Esophagus (tissue), 2 donors: ENCODE data around the gene MRPS6. TPM values are rescaled to one million over a fixed set of nuclear protein-coding genes. Genes with fewer than 3 reads are reported as not detected.

Source experiments
- H3K27ac ChIP-seq, 2 donors: one replicate each; pipeline ENCODE4 v1.5.1; 2013; ENCODE audit warnings: low read depth in 2 of 2, mild to moderate bottlenecking in 2 of 2, inconsistent platforms in 1 of 2, low read length in 1 of 2, moderate library complexity in 1 of 2
- H3K27me3 ChIP-seq, 2 donors: one replicate each; pipeline ENCODE4 v1.6.1; 2013; ENCODE audit warnings: low read length in 2 of 2, control low read depth in 1 of 2, mild to moderate bottlenecking in 1 of 2; ENCODE audit not compliant: insufficient read depth in 2 of 2, control insufficient read depth in 1 of 2
- H3K36me3 ChIP-seq, 2 donors: one replicate each; pipeline ENCODE4 v1.6.1; 2013; ENCODE audit warnings: low read length in 1 of 2; ENCODE audit not compliant: control insufficient read depth in 2 of 2, insufficient read depth in 2 of 2
- H3K4me1 ChIP-seq, 2 donors: one replicate each; pipeline ENCODE4 v1.6.1; 2013; ENCODE audit warnings: low read length in 1 of 2; ENCODE audit not compliant: control insufficient read depth in 2 of 2, insufficient read depth in 2 of 2
- H3K4me3 ChIP-seq, 2 donors: one replicate each; pipeline ENCODE4 v1.5.1; 2013; ENCODE audit warnings: low read length in 2 of 2, mild to moderate bottlenecking in 2 of 2, low read depth in 1 of 2, moderate library complexity in 1 of 2
- H3K9me3 ChIP-seq, 2 donors: one replicate each; pipeline ENCODE4 v1.6.1; 2013; ENCODE audit warnings: mild to moderate bottlenecking in 2 of 2, low read depth in 1 of 2, low read length in 1 of 2, moderate library complexity in 1 of 2; ENCODE audit not compliant: control insufficient read depth in 2 of 2, insufficient read depth in 1 of 2
- whole genome bisulfite sequencing, 2 donors: extraction: QIAGEN DNeasy Blood & Tissue Kit; methylation state at CpG; one replicate each; pipeline ENCODE4 v1.1.7; 2013; 5-methylcytosine and 5-hydroxymethylcytosine counted together
- polyA plus RNA-seq, 2 donors: library from polyadenylated mRNA; stranded (reverse); fragments of 200-250 nt; gene quantifications; one replicate each; pipeline ENCODE4 v1.2.3, GENCODE V29; 2013
- donor health status: healthy with polysubstance abuse.
- donor health status: Bipolar disorder and iron deficiency.

Gene MRPS6
- polyA plus RNA-seq, 2 donors: 24.3 to 37.8 TPM

DNA sequence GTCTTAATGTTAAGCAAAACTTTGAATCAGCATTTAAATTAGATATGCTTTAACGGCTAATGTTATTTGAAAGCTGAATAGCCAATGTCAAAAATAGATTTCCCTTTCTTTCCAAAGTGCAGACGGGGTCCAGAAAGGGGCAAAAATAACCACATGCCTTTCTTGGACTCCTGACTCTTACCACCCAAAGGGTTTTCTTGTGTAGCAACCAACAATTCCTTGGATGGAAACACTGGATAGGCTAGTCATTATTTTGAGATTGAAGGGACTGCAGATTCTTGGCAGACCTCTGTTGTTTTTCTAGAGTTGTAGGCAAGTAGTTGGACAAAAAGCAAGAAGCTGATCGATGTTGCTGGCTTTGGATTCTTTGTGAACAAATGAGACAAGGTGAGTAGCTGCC, 107.0 kb downstream of the MRPS6 start:
- Histone ChIP-seq H3K27me3 (peaks cover 0 to 4% of the 10 kb centered on the region in 2 donors), H3K27ac (no peak overlapping the region), H3K4me3 (no peak overlapping the region), H3K36me3 (no peaks in the 10 kb centered on the region), H3K9me3 (no peaks in the 10 kb centered on the region), H3K4me1 (no peaks in the 10 kb centered on the region)
- WGBS, 2 donors: 55 to 58% methylated on average over 3 of the region's 3 CpGs

DNA sequence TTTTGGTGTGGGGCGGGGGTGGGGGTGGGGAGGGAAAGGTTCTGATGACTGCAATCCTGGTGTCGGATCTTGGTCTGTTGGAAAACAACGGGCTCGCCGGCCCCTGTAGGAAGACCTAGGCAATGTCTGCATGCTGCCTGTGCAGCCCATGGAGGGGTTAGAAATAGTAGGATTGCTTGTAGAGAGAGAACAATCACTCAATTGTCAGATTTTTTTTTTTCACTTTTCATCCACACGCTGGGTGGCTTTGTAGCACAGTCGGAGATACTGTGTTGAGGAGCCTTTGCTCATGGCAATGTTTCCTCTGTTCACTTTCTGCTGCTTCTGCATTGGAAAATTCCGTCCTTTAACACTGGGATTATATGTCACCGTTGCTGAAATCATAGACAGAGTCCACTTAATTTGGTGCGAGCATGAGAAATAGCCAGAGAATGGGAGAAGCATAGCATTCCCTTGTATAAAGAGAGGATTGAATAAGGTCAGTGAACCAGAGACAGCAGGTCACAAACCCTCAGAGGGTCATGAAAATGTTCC, 107.5 kb downstream of the MRPS6 start:
- 74 to 79% methylated on average over 10 of the region's 10 CpGs for WGBS, 2 donors
- no peak overlapping the region for H3K4me3 ChIP-seq

DNA sequence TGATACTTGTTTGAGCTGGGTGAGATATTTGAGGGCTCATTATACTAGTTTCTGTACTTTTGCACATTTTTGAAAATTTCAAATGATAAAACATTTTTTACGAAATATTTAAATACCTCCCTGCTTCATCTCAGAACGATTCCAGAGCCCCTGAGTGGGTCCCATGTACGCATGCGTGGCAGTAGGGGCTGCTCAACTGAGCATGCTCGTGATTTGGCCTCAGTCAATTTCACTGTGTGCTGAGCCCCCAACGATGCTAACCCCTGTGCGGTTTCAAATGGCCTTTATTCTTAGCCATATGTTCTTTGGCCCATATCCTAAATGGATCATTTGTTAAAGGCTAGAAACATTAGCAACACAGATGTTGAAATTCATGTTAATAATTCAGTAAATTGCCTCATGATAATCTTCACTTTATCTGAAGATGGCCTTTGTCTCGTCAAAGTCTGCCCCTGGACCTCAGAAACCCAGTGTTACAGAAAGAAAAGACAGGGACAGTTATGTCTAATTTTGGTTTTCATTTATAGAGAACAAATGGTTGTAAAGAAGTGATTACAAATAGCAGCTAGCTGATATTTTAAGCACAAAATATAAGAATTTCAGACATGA, 108.2 kb downstream of the MRPS6 start:
- WGBS, 2 donors: 84 to 86% methylated on average over 8 of the region's 8 CpGs

More for the DNA sequence above, 107.5 kb downstream of the MRPS6 start:
- no peaks in the 10 kb centered on the region for H3K4me1 ChIP-seq
- H3K9me3 ChIP-seq: no peaks in the 10 kb centered on the region
- H3K27ac ChIP-seq: no peak overlapping the region
- H3K27me3 ChIP-seq: peaks cover 0 to 4% of the 10 kb centered on the region in 2 donors
- no peaks in the 10 kb centered on the region for H3K36me3 ChIP-seq

DNA sequence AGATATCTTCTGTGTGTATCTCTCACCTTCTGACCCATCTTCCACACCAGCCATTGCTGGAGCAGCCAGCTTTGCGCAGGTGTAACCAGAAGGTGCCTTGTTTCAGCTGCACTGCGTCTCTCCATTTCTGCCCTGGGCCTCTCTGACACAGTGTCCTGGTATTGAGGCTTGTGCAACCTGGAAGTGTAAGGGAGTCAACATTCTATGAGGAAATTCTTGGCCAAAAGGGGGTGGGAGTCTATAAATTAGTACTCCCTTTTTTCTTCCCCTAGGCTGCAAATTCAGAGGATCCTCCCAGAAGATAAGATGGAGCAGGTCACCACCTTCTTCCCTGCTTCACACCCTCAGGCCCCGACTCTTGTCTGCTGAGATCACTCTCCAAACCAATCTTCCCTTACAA, 109.1 kb downstream of the MRPS6 start:
- no peaks in the 10 kb centered on the region for H3K36me3 ChIP-seq
- no peaks in the 10 kb centered on the region for H3K4me1 ChIP-seq
- no peak overlapping the region for H3K27ac ChIP-seq
- peaks cover 0 to 4% of the 10 kb centered on the region in 2 donors for H3K27me3 ChIP-seq
- no peak overlapping the region for H3K4me3 ChIP-seq
- no peaks in the 10 kb centered on the region for H3K9me3 ChIP-seq
- WGBS, 2 donors: 95 to 96% methylated on average over 3 of the region's 3 CpGs

More for the DNA sequence above, 108.2 kb downstream of the MRPS6 start:
- H3K27ac ChIP-seq: no peak overlapping the region
- H3K27me3 ChIP-seq: peaks cover 0 to 4% of the 10 kb centered on the region in 2 donors
- H3K36me3 ChIP-seq: no peaks in the 10 kb centered on the region
- H3K4me3 ChIP-seq: no peak overlapping the region
- no peaks in the 10 kb centered on the region for H3K9me3 ChIP-seq
- no peaks in the 10 kb centered on the region for H3K4me1 ChIP-seq

DNA sequence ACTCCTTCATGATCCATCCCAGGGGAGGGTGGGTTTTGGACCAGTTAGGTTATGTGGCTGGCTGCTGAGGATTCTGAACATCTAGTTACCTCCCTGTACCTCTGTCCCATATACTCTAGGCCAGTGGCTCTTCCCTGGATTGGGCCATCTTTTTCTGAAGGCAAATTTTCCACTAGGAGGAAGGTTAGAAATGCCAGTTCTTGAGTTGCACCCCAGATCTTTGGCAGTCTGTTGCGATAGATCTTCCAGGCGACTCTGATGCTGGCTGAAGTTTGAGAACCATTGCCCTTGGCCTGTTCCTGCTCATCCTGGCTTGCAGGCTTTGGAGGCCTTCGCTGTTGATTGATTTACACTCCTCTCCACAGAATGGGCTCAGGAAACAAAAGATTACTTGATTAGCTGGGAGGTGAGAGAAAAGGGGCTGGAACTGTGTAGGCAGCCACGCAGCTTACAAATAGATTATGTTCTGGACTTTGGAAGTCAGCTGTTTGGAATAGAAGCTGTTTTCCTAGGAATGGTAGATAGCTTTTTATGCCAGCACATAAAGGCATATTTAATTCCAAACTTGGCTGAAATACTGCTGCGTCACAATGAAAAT, 110.1 kb downstream of the MRPS6 start:
- H3K9me3 ChIP-seq: no peaks in the 10 kb centered on the region
- no peaks in the 10 kb centered on the region for H3K4me1 ChIP-seq
- WGBS, 2 donors: 83 to 89% methylated on average over 5 of the region's 5 CpGs
- no peak overlapping the region for H3K4me3 ChIP-seq
- H3K36me3 ChIP-seq: no peaks in the 10 kb centered on the region
- H3K27me3 ChIP-seq: peaks cover 0 to 4% of the 10 kb centered on the region in 2 donors
- H3K27ac ChIP-seq: no peak overlapping the region

DNA sequence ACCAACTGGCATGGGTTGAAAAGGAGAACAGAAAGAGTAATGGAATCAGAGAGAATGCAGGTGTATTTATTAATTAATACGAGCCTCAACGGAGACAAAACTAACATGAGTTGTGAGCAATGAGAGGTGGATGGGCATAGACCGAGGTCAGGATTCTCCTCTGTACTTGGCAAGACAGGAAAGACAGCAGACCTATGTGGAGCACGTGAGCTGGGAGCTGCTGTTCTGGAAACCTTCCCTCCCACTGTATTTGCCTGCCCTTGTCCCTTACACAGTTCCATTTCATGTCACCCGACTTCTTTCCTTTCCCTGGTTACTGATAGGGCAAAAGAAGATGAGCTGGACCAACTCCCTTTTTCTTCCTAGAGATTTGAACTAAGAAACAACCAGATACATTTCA, 110.9 kb downstream of the MRPS6 start:
- WGBS, 2 donors: 91 to 93% methylated on average over 5 of the region's 5 CpGs
- no peak overlapping the region for H3K27ac ChIP-seq

DNA sequence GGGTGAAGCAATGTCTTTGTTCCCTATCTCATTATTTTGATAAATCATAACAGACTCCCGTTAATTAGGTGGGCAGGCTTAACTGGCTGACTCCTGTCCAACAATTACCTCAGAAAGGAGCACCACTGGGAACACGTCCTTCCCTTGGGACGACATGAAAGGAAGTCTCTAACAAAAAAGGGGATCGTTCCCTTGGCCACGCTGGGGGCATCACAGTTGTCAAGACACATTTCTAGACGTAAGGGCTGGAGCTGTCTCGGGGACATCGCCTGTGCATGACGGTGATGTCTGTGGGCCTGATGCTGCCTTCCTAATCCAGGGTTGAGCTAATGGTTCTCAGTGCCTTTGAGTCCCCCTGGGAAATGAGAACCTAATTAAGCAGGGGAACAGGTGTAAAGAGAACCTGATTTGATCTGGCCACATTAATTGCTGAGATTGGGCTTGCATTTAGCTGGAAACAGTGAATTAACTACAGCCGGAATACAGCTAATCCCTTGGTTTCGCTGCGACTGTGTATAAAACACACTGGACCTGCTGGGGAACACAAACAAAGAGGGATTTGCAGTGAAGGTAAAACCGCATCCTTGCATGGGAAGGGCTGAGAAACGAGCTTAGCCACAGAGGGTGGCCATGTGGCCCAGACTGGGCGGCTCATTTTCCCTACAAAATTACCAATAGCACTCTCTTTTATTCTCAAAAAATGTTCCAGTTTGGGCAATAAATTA, 111.8 kb downstream of the MRPS6 start:
- Histone ChIP-seq H3K27ac (no peak overlapping the region), H3K36me3 (no peaks in the 10 kb centered on the region)
- WGBS, 2 donors: 87 to 90% methylated on average over 15 of the region's 15 CpGs

More for the DNA sequence above, 110.9 kb downstream of the MRPS6 start:
- Histone ChIP-seq H3K27me3 (peaks cover 0 to 4% of the 10 kb centered on the region in 2 donors), H3K4me1 (no peaks in the 10 kb centered on the region), H3K9me3 (no peaks in the 10 kb centered on the region), H3K4me3 (no peak overlapping the region), H3K36me3 (no peaks in the 10 kb centered on the region)

DNA sequence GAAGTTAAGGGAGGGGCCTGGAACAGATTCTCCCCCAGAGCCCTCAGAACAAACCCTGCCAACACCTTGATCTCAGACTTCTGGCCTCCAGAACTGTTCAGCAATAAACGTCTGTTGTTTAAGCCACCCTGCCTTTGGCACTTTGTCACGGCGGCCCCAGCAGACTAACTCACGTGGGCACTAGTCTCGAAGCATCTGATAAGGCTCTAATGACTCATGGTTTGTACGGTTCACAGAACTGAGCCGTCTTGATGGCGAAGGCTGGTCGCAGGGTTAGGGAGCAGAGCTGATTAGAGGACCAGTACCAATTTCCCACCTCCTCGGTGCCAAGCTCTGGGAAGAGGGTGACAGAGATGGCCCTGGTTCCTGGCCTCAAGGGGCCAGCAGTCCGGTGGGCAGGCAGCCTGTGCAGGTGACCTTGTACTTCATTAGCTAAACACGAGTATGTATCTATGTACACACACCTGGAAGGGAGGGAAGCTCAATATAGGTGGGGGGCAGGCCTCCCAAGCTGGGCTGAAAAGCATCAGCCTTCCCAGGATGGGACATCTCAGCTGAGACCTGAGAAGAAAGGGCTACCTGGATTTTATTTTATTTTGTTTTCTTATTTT, 112.8 kb downstream of the MRPS6 start:
- Histone ChIP-seq H3K27me3 (peaks cover 0 to 4% of the 10 kb centered on the region in 2 donors), H3K27ac (no peak overlapping the region), H3K4me1 (no peaks in the 10 kb centered on the region), H3K36me3 (no peaks in the 10 kb centered on the region), H3K4me3 (no peak overlapping the region), H3K9me3 (no peaks in the 10 kb centered on the region)
- 73 to 90% methylated on average over 12 of the region's 12 CpGs for WGBS, 2 donors

More for the DNA sequence above, 111.8 kb downstream of the MRPS6 start:
- peaks cover 0 to 4% of the 10 kb centered on the region in 2 donors for H3K27me3 ChIP-seq
- H3K4me3 ChIP-seq: no peak overlapping the region
- H3K4me1 ChIP-seq: no peaks in the 10 kb centered on the region
- H3K9me3 ChIP-seq: no peaks in the 10 kb centered on the region

DNA sequence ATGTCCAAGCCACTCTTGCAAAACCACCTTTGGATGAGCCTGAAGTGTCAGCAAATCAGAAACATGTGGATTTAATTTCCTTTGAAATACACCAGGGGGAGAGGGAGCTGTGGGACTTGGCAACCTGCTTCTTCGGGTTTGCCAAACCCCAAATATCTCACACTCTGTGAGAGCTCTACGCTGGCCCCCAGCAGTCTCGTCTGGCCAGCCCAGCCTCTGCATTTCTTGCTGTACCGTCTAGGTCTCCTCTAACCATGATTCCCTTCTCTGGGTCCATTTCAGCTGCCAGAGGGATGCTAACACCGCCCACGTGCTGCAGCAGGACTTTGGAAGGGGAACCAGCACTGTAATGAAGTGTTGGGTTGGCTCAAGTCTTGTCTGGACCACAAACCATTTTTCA, 114.6 kb downstream of the MRPS6 start:
- no peaks in the 10 kb centered on the region for H3K4me1 ChIP-seq
- no peak overlapping the region for H3K4me3 ChIP-seq
- peaks cover 0 to 4% of the 10 kb centered on the region in 2 donors for H3K27me3 ChIP-seq
- H3K36me3 ChIP-seq: no peaks in the 10 kb centered on the region
- 78 to 83% methylated on average over 6 of the region's 6 CpGs for WGBS, 2 donors
- H3K27ac ChIP-seq: no peak overlapping the region
- H3K9me3 ChIP-seq: no peaks in the 10 kb centered on the region
